ENCODE data around the gene CES4A. TPM values are rescaled to one million over a fixed set of nuclear protein-coding genes. Genes with fewer than 3 reads are reported as not detected.
A peak's percentile ranks its signal among the peaks of the same experiment; 100 is the strongest.
"Not testable (repeated sequence)": the region's sequence is repeated elsewhere in the genome, so short reads cannot be mapped to it uniquely, and the experiment has no call there.

The CES4A gene
- total RNA-seq, 1 experiment from 2014 or later: 0.45 TPM

GRCh38 chr16:66986559-66986958, 1.8 kb upstream of the CES4A start:
- no peak for DNase-seq
- no peaks in the 10 kb centered on the region for H3K36me3 ChIP-seq (replicated peaks; ENCODE audit: control insufficient read depth, insufficient read depth, low read length)
- no peak overlapping the region for H3K4me3 ChIP-seq (ENCODE audit: insufficient read depth, low read depth, low read length)
- H3K27me3 ChIP-seq (ENCODE audit: control insufficient read depth, insufficient read depth, low read length): no peaks in the 10 kb centered on the region

DNA sequence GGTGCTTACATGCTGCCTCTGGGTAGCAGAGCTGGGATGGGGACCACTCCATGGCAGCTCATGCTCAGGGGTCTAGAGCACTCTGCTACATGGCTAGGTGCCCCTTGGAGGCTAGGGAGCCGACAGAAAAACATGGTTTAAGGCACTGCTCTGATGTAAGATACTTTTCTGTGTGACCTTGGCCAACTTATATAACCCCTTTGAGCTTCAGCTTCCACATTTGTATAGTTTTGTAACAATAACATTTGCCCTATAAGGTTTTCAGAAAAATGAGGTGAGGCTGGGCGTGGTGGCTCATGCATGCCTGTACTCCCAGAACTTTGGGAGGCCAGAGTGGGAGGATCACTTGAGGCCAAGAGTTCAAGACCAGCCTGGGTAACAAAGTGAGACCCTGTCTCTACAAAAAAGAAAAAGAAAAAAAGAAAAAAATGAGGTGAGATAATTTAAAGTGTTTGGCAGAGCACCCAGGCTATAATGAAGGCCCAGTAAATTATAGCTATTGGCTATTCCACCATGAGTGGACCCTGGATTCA, 3.2 kb downstream of the CES4A start:
- Histone ChIP-seq H3K27me3 (ENCODE audit: control insufficient read depth, insufficient read depth, low read length) (no peaks in the 10 kb centered on the region), H3K36me3 (replicated peaks; ENCODE audit: control insufficient read depth, insufficient read depth, low read length) (no peaks in the 10 kb centered on the region), H3K4me3 (ENCODE audit: insufficient read depth, low read depth, low read length) (no peak overlapping the region)
- DNase-seq: no peak

DNA sequence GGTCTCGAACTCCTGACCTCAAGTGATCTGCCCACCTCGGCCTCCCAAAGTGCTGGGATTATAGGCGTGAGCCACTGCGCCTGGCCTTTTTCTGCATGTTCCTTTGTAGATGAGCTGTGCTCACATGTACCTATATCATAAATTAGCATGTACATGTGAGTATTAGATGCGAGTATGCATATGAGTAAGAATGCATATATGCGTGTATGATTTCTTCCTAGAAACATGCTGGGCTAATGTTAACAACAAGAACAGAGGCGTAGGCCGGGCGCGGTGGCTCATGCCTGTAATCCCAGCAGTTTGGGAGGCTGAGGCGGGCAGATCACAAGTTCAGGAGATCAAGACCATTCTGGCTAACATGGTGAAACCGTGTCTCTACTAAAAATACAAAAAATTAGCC, 5.2 kb downstream of the CES4A start:
- not testable (repeated sequence) for DNase-seq; H3K4me3 ChIP-seq (ENCODE audit: insufficient read depth, low read depth, low read length); H3K27me3 ChIP-seq (ENCODE audit: control insufficient read depth, insufficient read depth, low read length); H3K36me3 ChIP-seq (replicated peaks; ENCODE audit: control insufficient read depth, insufficient read depth, low read length)

DNA sequence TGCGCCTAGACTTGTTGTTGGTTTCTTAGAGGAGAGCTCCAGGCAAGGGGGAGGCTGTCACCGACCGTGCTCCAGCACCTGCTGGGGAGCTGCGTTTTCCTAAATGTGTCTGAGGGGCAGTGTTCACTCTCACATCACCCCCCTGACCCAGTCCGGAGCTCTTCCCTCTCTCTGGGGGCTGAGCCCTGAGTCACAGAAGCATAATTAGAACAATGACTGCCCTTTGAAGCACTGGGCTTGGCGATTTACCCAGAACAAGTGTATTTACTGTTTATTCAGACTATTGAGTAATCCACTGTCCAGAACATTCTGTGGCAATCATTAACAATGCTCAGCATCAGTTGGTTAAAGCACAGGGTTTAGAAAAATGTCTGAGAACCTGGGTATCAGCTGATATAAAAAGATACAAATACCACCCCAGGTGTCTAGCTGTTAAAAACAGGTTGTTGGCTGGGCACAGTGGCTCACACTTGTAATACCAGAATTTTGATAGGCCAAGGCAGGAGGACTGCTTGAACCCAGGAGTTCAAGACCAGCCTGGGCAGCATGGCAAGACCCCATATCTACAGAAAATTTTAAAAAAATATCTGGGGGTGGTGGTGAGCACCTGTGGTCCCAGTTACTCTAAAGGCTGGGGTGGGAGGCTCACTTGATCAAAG, 8.1 kb downstream of the CES4A start:
- H3K36me3 ChIP-seq (replicated peaks; ENCODE audit: control insufficient read depth, insufficient read depth, low read length): no peaks in the 10 kb centered on the region
- peaks cover 25% of the 10 kb centered on the region for H3K27me3 ChIP-seq (ENCODE audit: control insufficient read depth, insufficient read depth, low read length)
- H3K4me3 ChIP-seq (ENCODE audit: insufficient read depth, low read depth, low read length): no peak overlapping the region
- DNase-seq: no peak

DNA sequence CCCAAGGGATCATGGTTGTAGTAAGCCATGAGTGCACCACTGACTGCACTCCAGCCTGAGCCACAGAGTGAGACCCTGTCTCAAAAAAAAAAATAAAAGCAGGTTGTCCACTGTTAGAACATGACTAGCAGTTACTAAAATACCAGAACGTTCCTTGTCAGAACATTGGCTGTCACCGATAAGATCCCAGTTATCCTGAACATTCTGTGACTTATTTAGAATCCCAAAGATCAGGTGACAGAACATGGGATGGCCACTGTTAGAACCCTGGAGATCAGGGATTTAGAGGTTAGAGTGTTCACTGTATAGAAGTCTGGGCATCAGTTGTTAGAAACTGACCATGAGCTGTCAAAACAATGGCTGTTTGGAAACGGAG, 8.6 kb downstream of the CES4A start:
- DNase-seq: no peak
- H3K4me3 ChIP-seq (ENCODE audit: insufficient read depth, low read depth, low read length): no peak overlapping the region
- H3K27me3 ChIP-seq (ENCODE audit: control insufficient read depth, insufficient read depth, low read length): peaks cover 30% of the 10 kb centered on the region
- no peaks in the 10 kb centered on the region for H3K36me3 ChIP-seq (replicated peaks; ENCODE audit: control insufficient read depth, insufficient read depth, low read length)

DNA sequence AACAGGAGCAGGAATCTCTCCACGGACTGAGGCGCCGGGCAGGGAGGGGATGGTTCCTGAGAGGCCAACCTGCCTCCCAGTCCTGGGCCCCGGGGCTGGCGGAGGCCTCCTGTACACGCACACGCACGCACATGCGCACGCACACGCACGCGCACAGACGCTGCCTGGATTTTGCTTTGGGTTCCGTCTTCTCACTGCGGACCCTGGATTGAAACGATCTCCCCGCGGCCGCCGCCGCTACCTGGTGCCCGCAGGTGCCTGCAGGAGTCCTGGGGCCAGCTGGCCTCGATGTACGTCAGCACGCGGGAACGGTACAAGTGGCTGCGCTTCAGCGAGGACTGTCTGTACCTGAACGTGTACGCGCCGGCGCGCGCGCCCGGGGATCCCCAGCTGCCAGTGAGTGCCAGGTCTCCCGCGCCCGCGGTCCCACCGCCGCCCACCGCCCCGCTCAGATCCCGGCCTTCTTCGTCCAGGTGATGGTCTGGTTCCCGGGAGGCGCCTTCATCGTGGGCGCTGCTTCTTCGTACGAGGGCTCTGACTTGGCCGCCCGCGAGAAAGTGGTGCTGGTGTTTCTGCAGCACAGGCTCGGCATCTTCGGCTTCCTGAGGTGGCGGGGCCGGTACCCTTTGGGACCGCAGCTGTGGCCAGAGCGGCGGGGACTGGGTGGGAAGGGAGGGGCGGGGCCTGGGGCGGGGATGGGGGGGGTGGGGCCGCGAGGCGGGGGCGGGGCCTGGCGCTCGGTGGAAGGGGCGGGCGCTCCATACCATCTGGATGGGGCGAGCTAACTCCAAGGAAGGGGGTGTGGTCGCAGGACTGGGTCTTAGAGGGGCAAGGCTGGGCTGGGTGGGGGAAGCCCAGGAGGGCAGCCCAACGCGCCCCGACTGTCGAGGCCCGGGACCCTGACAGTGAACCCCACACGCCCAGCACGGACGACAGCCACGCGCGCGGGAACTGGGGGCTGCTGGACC, 12.3 kb downstream of the CES4A start:
- H3K4me3 ChIP-seq (ENCODE audit: insufficient read depth, low read depth, low read length): peak overlapping the region; percentile 62
- no peaks in the 10 kb centered on the region for H3K36me3 ChIP-seq (replicated peaks; ENCODE audit: control insufficient read depth, insufficient read depth, low read length)
- peak; percentile 98 for DNase-seq
- H3K27me3 ChIP-seq (ENCODE audit: control insufficient read depth, insufficient read depth, low read length): peaks cover 48% of the 10 kb centered on the region

GRCh38 chr16:67001726-67002125, 13.3 kb downstream of the CES4A start:
- H3K4me3 ChIP-seq (ENCODE audit: insufficient read depth, low read depth, low read length): no peak overlapping the region
- no peaks in the 10 kb centered on the region for H3K36me3 ChIP-seq (replicated peaks; ENCODE audit: control insufficient read depth, insufficient read depth, low read length)
- DNase-seq: no peak
- H3K27me3 ChIP-seq (ENCODE audit: control insufficient read depth, insufficient read depth, low read length): peaks cover 48% of the 10 kb centered on the region

DNA sequence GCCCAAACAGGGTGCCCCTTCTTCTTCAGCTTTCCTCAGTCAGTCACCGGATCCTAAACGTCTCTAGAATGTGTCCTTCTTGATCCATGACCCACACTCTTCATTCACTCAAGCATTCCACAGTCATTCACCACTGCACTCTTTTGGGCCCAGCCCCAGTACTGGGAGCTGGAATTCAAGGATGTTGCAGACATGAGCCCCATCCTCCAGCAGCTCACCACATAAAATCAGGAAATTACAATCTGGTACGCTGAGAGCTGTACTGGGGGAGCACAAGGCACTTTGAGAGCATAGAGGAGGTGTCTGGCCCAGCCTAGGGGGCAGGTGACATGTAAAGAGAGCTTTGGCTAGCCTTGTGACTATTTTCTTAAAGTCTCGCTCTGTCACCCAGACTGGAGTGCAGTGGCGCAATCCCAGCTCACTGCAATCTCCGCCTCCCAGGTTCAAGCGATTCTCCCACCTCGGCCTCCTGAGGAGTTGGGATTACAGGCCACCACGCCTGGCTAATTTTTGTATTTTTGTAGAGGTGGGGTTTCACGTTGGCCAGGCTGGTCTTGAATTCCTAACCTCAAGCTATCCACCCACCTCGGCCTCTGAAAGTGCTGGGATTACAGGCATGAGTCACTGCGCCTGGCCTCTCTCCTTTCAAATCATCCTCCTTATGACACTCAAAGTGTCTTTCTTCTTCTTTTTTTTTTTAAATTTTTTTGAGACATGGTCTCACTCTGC, 18.7 kb downstream of the CES4A start:
- H3K27me3 ChIP-seq (ENCODE audit: control insufficient read depth, insufficient read depth, low read length): peaks cover 18% of the 10 kb centered on the region
- no peak for DNase-seq

DNA sequence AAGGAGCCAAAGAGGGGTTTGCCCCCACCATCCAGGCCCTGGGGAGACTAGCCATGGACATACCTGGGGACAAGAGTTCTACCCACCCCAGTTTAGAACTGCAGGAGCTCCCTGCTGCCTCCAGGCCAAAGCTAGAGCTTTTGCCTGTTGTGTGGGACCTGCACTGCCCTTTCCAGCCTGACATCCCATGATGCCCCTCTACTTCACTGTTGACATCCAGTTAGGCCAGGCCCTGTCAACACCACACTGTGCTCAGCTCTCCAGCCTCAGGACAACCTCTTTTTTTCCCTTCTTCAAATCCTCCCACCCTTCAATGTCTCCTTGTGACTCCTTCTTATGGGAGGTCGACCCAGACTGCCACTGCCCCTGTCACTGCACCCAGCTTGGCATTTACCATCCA, 20.8 kb downstream of the CES4A start:
- no peaks in the 10 kb centered on the region for H3K36me3 ChIP-seq (replicated peaks; ENCODE audit: control insufficient read depth, insufficient read depth, low read length)
- H3K27me3 ChIP-seq (ENCODE audit: control insufficient read depth, insufficient read depth, low read length): peaks cover 19% of the 10 kb centered on the region
- no peak for DNase-seq
- H3K4me3 ChIP-seq (ENCODE audit: insufficient read depth, low read depth, low read length): no peak overlapping the region

More for the DNA sequence above, 18.7 kb downstream of the CES4A start:
- no peaks in the 10 kb centered on the region for H3K36me3 ChIP-seq (replicated peaks; ENCODE audit: control insufficient read depth, insufficient read depth, low read length)
- H3K4me3 ChIP-seq (ENCODE audit: insufficient read depth, low read depth, low read length): no peak overlapping the region

DNA sequence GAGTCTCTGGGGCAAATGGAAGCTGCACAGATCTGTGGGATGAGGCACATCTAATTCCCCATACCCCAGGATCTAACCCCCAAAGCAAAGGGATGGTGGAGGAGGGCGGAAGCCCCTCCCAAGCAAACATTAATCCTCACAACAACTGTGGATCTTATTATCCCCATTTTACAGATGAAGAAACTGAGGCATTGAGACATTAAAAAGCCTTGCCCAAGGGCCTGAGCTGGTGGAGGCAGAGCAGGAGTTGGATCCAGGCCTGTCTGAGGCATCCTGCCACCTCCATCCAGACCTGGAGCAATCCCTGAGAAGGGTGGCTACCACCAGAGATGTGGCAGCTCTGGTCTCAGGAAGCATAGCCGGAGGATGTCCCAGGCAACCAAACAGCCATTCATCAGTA, 22.9 kb downstream of the CES4A start:
- Histone ChIP-seq H3K36me3 (replicated peaks; ENCODE audit: control insufficient read depth, insufficient read depth, low read length) (no peaks in the 10 kb centered on the region), H3K4me3 (ENCODE audit: insufficient read depth, low read depth, low read length) (no peak overlapping the region), H3K27me3 (ENCODE audit: control insufficient read depth, insufficient read depth, low read length) (peaks cover 30% of the 10 kb centered on the region)
- DNase-seq: no peak

- Histone ChIP-seq H3K36me3 (replicated peaks; ENCODE audit: control insufficient read depth, insufficient read depth, low read length) (no peaks in the 10 kb centered on the region), H3K27me3 (ENCODE audit: control insufficient read depth, insufficient read depth, low read length) (peaks cover 30% of the 10 kb centered on the region), H3K4me3 (ENCODE audit: insufficient read depth, low read depth, low read length) (peak overlapping the region; percentile 44)
- peak; percentile 61 for DNase-seq
Observed at GRCh38 chr16:67013233-67013822, 24.9 kb downstream of the CES4A start.

DNA sequence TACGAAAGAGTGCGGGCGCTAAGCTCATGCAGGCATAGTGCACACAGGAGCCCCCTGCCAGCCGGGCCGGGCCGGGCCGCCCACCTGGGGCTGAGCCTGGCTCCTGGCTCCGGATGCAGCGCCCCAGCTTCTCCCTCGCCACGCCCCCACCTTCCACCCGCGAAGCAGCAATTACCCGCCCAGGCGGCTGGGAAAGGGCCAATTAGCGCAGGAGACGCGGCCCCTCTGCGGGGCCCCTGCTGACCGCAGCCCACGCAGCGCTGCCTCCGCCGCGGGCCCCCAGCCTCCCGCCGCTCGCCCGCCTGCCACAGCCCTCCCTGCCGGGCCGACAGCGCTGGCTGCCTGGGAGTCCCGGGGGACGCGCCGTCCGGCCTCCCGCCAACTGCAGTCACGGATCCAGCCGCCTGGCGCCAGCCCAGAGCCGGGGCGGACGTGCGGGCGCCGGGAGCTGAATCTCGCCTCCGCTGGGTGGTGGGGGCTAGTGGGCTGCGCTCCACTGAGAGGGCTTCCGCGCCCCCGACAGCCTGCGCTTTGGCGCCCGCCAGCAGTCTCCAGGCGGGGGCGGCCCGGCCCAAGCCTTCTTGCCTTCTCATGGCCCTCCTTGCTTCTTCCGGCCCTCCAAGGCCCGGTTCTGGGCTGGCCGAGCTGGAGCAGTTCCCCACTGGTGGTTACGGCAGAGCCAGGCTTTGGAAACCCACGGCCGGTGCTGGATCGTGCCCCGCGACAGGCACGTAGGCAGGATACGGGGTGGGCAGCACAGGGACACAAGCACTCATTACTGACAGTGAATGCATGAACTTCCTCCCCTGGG, 25.6 kb downstream of the CES4A start:
- peak; percentile 90 for DNase-seq
- H3K27me3 ChIP-seq (ENCODE audit: control insufficient read depth, insufficient read depth, low read length): peaks cover 30% of the 10 kb centered on the region
- peak overlapping the region; percentile 44 for H3K4me3 ChIP-seq (ENCODE audit: insufficient read depth, low read depth, low read length)
- H3K36me3 ChIP-seq (replicated peaks; ENCODE audit: control insufficient read depth, insufficient read depth, low read length): no peaks in the 10 kb centered on the region

DNA sequence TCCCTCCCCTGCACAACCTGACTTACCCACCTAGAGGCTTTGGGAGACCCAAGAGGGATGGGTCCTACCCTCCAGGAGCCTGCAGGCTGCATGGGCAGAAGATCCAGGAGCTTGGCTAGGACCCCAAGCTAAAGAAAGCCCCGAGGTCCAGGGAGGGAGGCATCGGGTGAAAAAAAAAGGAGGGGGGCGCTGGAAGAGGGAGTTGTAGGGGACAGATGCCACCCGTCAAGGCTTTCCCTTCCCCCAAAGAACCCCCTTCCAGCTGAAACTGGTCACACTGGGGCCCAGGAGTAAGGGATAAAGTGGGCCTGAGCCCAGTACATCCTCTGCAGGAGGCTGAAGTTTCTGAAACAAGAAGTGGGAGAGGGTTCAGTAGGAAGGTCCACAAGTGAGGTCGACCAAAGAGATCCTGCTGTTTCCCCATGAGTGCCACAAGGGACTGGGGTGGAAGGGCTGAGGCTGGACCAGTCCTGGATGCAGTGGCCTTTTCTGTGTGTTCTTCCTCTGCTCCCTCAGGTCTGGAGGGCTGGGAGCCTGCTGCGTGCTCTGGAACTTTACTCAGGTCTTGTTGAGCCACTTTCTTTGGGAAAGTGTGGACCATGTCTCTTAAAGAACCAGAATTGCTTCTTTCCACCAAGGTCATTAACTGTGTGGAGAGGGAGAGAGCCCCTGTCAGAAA, 26.4 kb downstream of the CES4A start:
- DNase-seq: peak; percentile 11
- H3K27me3 ChIP-seq (ENCODE audit: control insufficient read depth, insufficient read depth, low read length): peaks cover 30% of the 10 kb centered on the region
- H3K36me3 ChIP-seq (replicated peaks; ENCODE audit: control insufficient read depth, insufficient read depth, low read length): no peaks in the 10 kb centered on the region
- H3K4me3 ChIP-seq (ENCODE audit: insufficient read depth, low read depth, low read length): peak overlapping the region; percentile 44
